Epithelial cell of proximal tubule (primary cell): ENCODE measurements around the gene TNIK. TPM values are rescaled to one million over a fixed set of nuclear protein-coding genes. Genes with fewer than 3 reads are reported as not detected.

Source experiments
- DNase-seq: peaks from one replicate; pipeline ENCODE4 v3.0.0-alpha.2; 2011; ENCODE audit warnings: low read depth
- H3K4me3 ChIP-seq: 2 replicates; pipeline ENCODE4 v1.5.1; 2011; ENCODE audit warnings: low read depth, mild to moderate bottlenecking, low read length
- total RNA-seq: library from RNA; depleted of rRNA; stranded (reverse); fragments of >200 nt; gene quantifications from 2 replicates; pipeline ENCODE4 v1.2.3, GENCODE V29; 2015
- TF ChIP-seq, protein P1 (sequence below): conservative IDR thresholded peaks from 2 replicates; pipeline ENCODE4 v1.5.1; 2012; ENCODE audit warnings: low read depth, mild to moderate bottlenecking, low read length

TNIK gene
- total RNA-seq, 1 donor from 2014 or later: 11.8 TPM

DNA sequence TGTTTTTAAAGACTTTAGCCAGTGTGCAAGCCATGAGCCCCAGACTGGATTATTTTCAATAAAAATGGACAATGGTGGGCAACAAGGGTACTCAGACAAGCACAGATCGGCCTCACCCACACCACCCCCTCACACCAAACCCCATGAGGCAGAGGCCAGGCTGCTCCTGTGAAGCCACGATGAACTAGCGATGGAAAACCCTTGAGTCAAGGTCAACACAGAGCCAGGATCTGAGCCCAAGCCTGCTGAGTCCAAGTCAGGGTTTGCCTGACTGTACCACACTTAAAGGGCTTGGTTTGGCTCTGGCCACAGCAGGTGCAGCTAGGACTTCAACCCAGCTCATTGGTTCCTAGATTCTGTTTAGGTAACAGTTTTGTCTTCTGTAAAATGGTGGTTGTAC lies 302.2 kb downstream of the TNIK start:
- DNase-seq: no peak
- no peak overlapping the region for H3K4me3 ChIP-seq
- TF ChIP-seq, protein P1, sequence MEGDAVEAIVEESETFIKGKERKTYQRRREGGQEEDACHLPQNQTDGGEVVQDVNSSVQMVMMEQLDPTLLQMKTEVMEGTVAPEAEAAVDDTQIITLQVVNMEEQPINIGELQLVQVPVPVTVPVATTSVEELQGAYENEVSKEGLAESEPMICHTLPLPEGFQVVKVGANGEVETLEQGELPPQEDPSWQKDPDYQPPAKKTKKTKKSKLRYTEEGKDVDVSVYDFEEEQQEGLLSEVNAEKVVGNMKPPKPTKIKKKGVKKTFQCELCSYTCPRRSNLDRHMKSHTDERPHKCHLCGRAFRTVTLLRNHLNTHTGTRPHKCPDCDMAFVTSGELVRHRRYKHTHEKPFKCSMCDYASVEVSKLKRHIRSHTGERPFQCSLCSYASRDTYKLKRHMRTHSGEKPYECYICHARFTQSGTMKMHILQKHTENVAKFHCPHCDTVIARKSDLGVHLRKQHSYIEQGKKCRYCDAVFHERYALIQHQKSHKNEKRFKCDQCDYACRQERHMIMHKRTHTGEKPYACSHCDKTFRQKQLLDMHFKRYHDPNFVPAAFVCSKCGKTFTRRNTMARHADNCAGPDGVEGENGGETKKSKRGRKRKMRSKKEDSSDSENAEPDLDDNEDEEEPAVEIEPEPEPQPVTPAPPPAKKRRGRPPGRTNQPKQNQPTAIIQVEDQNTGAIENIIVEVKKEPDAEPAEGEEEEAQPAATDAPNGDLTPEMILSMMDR: no peak

DNA sequence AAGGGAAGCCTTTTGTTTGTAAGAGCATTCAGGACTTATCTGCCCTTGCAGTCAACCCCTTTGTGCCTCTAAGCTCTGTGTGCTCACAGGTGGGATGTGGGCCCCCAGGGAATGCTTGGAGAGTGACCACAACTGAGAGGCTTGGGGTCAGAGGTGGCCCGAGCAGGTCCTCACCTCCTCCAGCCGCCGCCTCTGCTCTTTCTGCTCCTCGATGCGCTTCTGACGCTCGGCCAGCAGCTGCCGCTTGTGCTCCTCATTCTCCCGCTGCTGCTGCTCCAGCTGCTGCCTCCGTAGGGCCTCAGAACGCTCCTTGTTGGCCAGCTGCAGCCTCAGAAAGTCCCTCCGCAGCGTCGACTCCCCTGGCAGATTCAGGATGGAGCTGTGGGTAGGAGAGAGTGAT lies 302.9 kb downstream of the TNIK start:
- no peak for DNase-seq
- TF ChIP-seq, protein P1: no peak
- no peak overlapping the region for H3K4me3 ChIP-seq

DNA sequence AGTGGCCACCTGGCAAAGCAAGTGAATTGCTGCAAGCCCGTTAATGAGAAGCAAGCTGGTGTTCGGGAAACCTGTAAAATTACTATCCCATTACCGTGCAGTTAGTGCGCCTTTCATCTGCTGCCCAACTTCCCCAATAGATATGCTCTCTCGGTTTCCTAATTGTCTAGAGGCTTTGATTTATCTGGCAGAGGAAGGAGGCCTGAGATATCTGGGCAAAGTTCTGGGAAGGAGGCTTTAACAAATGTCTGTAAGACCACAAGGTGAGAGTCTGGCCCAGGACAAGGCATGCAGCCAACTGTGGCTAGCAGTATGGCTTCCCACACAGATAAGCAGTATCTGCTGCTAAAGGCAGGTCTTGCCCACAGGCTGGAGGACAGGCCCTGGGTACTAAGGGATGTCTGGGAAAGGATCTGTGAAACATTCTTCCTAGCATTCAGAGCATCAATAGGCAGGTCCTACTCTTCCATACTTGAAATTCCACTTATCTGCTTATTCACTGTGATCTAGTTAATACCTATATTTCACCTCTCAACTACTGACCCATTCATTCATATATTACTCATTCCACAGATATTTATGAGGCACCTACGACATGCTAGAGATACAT lies 303.7 kb downstream of the TNIK start:
- no peak for DNase-seq
- TF ChIP-seq, protein P1: no peak
- H3K4me3 ChIP-seq: no peak overlapping the region

- TF ChIP-seq, protein P1: no peak
- no peak overlapping the region for H3K4me3 ChIP-seq
- DNase-seq: peak; percentile 91
Measured at GRCh38 chr3:171155122-171155700, 305.0 kb downstream of the TNIK start.

- TF ChIP-seq, protein P1: no peak
- no peak overlapping the region for H3K4me3 ChIP-seq
- no peak for DNase-seq
Measured at GRCh38 chr3:171150945-171151344, 309.3 kb downstream of the TNIK start.

DNA sequence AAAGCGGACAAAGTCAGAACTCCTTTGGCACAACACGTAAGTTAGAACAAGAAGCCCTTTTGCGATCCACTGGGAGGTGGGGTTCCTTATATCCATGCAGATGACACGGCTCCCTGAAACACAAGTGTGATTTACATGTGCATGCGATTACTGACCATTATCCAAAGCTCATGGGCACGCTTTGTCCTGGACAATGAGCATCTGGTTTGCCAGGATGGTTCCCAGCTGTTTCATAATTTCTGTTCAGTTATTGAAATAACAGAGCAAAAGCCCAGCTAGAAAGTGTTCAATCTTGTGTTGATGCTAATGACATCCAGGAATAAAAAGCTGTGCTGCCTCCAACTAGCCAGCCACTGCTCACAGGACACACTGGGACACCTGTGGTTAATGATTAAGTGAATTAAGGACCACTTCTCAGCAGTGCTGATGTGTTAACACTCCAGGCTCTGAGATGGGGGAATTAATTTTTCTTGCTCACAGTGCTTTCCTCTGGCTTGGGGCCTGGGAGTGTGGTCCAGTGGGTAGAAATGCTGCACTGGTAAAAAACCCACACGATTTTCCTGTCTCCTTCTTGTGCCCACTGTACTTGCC lies 310.6 kb downstream of the TNIK start:
- no peak for DNase-seq
- no peak overlapping the region for H3K4me3 ChIP-seq
- TF ChIP-seq, protein P1: no peak
